Right kidney (tissue), 1 donor: Measurements from ENCODE around the gene MYO10.
"Not testable (repeated sequence)": the region's sequence is repeated elsewhere in the genome, so short reads cannot be mapped to it uniquely, and the experiment has no call there.

Experiments used
- DNase-seq: peaks from one replicate; pipeline ENCODE4 v3.0.0-alpha.2; 2016

The MYO10 gene

DNA sequence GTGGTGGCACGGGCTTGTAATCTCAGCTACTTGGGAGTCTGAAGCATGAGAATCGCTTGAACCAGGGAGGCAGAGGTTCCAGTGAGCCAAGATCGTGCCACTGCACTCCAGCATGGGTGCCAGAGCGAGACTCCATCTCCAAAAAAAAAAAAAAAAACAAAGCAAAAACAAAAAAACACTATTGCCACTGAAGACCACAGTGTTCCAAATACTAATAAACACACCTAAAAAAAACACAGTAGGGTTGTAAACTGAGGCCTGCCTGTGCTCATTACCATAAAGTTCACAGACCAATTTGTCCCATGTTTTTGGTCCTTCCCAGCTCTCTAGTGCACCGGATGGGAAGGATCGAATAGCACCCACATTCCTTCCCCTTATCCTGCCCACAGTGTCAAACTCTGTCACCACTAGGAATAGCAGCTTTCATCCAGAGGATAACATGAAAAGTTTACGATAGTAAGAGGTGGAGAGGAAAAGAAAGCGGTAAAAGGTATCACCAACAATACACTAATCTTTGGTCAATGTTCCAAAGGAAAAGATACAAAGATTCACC is 49.2 kb downstream of the MYO10 start:
- DNase-seq: no peak

DNA sequence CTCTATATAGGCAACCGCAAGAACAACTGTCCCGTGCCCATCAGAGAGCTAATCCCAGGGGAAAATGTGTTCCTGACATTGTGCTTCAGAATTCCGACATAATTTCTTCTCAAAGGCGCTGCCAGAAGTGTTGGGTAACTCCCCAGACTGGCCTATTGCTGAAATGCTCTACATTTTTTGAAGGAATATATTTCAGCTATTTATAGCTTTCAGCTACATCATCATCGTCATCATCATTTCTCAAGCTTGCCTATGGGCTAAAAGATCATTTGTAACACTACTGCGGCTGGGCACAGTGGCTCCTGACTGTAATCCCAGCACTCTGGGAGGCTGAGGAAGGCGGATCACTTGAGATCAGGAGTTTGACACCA is 49.7 kb downstream of the MYO10 start:
- no peak for DNase-seq

DNA sequence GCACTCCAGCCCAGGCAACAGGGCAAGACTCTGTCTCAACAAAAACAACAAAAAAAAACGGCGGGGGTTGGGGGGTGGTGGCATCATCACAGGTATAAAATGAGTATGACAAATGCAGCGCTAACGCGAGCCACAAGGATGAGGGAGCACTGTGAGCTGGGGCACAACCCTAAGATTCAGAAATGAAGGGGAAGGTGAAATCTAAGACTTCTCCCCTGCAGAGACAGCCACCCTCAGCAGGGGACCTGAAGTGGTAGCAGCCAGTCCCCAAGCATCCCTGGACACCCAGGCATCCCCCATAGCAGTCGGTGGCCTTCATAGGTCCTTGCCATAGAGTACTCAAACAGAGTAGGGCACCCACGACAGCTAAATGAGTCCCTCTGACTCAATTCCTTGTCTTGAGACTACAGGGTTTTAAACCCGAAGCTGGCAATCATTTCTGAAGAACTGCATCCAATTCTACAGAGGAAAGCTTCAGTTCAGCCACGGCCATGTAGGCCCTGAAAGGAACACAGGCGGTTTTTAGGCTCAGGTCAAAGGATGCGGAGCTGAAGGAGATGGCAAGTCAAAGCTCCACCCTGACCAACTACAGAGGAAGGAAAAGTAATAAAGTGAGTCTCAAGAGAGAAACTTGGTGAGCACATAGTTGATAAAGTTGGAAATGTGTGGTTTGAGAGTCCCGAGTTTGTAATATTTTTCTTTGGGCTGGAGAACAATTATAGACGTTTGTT is 50.3 kb downstream of the MYO10 start:
- no peak for DNase-seq

DNA sequence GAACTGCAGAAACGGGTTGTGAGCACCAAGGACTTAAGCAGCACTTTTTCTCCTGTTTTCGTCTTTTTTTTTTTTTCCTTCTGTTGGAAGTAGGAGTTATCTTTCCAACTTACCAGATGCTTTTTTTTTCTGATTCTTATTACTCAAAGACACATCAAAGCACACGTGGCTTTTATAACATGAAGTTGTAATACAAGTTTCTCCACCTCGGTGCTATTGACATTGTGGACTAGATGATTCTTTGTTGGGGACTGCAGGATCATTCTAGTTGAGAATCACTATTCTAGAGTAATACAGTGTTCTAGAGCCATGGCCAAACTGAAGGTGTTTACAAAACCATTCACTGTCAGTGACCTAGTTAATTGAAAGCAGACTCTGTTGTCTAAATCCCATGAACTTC is 51.5 kb downstream of the MYO10 start:
- DNase-seq: no peak

DNA sequence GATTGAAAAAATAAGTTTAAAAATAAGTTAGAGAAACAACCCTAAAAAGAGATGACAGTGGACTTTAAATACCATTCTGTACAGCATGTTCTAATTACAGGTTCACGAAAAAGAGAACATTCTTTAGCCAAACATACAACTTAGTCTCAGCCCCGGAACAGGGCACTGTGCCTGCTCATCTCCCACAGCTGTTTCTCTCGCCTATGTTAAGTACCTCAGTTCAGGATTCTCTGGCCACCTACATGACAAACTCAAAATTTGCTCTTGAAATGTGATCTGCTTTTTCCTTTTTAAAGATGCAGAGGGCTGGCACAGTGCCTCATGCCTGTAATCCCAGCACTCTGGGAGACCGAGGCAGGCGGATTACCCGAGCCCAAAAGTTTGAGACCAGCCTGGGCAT is 52.3 kb downstream of the MYO10 start:
- no peak for DNase-seq

DNA sequence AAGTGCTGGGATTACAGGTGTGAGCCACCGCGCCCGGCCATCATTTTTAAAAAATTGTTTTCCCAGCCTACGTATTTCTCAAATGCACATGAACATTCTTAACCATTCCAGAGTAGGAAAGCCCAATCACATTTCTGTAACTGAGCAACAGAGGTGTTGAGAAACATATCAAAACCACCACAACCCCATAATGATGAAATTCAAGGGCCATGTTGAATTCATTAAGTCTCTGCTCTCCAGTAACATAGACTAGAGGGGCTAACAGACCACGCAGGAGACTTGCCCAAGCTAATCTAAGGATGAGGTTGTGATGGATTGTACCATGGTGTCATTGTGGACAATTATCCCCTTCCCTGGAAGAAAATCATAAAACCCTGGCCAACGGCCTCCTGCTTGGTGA is 52.9 kb downstream of the MYO10 start:
- no peak for DNase-seq

DNA sequence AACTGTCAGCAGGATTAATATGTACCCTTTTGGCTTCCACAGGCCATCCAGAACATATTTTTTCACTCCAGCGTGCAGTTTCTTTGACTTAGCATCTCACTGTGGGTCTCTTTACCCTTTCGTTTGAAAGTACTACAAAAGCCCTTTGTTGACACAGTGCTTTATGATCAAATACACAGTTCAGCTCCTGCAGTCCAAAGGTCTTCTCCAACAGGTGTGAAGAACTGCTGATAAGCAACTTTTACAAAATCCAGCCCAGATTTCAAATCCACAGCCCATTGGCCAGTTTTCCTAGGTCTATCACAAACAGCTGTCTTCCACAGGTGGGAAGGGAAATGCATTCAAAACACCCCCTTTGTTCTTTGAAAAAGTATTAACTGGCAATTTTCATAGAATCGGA is 54.8 kb downstream of the MYO10 start:
- no peak for DNase-seq

DNA sequence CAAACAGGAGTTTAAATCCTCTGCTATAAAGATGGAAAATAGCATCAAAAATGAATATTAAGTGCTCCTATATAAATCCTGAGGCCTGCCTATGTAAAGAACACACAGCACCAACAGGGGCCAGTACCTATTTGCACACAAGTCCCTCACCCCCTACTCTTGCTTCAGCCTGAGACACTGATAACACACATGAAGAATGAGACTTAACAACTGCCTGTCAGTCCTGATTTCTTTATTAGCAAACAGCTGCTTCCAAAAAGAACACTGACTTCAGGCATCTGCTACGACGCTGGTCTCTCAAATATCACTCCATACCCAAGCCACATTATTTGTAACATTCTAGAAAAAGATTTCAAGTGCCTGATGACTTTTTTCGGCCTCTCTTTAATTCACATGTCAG is 55.5 kb downstream of the MYO10 start:
- DNase-seq: no peak

DNA sequence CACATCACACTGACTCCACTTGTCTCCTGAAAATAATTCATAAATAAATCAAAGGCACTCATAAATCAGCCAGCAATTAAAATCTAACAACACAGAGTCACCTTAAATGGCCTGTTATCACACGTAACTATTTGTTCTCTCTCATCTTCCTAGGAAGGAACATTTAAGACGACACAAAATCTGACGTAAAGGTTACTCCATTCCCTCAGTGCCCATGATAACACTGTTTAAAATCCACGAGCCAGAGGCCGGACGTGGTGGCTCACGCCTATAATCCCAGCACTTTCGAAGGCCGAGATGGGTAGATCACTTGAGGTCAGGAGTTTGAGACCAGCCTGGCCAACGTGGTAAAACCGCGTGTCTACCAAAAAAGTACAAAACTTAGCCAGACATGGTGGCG is 56.4 kb downstream of the MYO10 start:
- no peak for DNase-seq

DNA sequence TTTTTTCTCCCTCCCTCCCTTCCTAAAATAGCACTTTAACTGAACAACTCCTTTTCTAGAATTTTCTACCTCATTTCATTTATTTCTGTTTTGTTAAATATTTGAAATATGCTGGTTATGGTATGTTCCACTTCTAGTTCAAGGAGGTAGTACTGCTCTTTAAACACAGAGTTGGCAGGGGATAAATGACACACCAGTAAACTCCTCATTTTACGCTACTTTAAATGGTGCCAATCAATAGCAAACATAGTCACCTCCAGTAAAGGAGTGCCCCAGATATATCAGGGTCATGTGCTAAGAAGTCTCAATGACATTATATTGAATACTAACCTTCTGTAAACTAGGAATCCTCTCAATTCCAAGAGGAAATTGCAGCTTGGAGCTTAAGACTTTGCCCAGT is 56.9 kb downstream of the MYO10 start:
- no peak for DNase-seq

DNA sequence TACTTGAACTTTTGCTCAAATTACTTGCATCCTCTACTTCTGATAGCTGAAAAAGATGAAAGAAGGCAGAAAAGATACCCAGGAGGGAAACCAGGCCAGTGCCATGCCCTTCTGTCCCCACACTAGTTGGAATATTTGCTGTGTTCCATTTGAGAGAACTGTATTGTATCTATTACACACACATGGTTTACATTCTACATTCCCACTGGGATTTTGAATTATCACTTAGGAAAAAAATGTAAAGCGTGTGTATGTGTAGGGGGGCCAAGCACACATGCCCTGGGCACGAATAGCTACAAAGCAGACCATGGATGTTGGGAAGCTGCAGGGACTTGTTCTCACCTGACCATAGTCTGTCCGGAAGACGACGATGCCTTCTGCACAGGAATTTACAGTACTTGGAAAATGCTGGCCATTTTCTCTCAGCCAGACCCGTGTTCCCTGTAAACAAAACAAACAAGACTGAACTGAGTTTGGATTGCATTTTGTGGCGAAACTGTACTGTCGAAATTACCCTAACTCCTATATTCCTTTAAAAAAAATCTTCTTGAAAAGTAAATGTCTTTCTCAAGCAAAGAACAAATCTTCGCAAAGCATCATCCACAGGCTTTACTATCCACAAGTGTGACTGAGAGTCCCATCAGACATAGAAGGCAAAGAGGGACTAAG is 58.7 kb downstream of the MYO10 start:
- no peak for DNase-seq

DNA sequence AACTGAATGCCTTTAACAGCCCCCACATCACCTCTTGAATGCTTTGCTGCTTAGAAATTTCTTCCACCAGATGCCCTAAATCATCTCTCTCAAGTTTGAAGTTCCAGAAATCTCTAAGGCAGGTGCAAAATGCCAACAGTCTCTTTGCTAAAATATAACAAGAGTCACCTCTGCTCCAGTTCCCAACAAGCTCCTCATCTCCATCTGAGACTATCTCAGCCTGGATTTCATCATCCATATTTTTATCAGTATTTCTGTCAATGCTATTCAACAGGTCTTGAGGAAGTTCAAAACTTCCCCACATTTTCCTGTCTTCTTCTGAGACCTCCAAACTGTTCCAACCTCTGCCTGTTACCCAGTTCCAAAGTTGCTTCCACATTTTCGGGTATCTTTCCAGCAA is 61.7 kb downstream of the MYO10 start:
- not testable (repeated sequence) for DNase-seq

DNA sequence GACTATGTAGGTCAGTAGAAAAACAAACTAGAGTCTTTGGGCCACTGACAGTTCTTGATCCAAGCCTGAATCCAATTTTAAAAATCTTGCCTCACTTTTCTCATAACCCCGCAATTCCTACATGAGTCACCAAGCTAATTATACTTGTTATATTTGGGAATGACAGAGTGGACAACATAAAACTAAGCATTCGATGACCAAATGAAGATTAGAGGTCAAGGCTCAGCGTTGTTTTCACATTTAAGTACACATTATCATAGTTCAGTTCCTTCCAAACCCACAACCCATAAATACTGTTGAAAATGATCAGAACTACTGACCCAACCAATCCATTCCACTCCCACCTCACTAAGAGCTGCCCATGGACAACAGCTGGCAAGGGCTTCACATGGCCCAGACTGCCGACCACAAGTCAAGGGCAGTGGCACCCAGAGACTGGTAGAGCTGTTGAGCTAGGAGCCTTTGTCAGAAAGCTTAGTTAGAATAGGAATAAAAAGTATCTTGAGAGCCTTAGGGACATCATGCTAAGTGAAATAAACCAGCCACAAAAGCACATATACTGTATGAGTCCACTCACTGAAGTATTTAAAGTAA is 64.2 kb downstream of the MYO10 start:
- DNase-seq: no peak

DNA sequence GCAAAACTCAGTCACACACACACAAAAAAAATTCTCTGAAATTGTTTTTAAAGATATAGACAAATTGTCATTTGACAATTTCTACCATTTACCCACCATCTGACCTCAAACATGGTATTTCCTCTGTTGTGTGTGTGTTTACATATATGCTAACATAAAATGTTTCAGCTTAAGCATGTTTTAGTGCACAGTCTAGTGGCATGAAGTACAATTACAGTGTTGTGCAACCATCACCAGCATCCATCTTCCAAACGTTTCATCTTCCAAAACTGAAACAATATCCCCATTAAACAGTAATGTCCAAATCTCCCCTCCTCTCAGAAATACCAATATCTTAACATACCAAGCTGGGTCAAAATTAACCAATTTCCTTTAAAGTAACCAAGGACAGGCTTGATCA is 65.2 kb downstream of the MYO10 start:
- DNase-seq: no peak

DNA sequence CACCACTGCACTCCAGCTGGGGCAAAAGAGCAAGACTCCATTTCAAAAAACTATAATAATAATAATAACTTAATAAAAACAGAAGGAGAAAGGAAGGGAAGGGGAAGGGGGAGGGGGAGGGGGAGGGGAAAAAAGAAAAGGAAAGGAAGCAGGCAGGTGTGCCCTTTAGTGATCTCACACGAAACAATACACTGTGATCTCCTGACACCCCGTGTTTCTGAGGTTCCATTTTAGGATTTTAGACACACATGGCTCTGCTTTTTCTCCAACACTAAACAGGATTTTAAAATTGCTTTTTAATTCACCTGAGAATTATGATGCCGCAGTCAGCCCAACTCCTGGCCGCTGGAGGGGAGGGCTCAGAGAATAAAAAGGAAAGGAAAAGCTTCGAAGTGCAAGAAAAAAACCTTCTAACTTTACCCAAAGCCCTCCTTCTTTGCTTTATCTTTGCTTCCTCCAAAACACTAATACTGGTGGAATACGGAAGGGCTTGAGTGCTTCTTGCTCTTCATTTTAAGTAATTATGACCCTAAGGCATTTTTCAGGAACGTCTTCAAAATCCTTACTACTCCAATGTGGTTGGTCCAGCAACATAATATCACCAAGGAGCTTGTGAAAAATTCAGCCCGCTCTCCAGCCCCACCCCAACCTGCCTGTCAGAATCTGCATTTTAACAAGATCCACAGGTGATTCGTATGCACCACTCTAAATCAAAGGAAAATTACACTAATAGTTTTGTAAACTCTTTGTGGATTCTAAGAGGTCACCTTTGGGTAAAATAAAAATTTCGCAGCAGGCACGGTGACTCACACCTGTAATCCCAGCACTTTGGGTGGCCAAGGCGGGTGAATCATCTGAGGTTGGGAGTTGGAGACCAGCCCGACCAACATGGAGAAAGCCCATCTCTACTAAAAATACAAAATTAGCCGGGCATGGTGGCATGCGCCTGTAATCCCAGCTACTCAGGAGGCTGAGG is 66.0 kb downstream of the MYO10 start:
- no peak for DNase-seq

DNA sequence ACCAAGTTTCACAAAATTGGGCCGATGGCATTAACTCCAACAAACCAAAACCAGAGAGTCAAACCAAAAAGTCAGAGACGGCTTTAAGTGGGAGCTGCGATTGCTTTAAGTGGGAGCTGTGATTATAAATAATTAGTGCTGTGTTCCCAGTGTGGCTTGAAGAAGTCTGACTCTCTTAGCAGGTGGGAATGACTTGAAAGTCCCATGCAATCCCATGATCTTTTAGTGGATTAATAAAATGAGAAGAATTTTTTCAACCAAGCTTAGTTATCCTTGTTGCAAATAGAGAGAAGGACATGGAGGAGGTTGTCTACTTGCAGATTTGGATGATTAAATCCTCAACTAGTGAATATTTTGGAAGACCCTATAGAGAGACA is 68.5 kb downstream of the MYO10 start:
- DNase-seq: no peak

DNA sequence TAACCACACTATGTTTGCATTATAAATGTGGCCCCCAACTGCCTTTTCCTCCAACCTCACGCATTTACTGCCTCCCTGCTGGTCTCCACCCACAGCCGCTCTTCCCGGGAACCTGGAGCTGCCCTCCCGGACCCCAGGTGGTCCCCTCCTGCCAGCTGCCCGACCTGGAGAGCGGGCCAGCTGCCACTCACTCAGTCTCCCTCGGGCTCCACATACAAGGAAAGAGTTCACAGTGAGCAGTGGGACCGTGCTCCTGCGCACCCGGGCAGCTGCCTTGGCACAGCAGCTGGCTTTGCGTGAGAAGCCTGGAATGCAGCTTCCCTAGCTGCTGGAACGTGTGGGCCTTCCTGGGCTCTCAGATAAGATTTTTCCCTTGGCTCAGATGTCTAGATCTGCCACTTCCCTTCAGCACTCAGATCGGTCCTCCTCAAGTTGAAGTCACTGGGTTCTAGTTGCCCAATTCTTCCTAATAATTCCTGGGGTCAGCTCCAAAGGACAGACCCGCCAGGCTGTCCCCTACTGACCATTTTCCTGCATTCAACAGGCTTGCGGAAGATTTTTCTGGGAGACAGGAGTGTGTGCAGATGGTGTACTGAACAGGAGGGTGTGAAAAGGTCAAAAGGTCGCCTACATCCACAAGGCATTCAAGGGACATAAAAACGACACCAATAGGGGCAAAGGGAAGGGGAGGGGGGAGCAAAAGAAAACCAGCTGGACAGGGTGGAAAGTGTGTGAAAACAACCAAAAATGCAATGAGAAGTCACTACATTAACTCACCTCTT is 69.1 kb downstream of the MYO10 start:
- DNase-seq: peak; percentile 42

DNA sequence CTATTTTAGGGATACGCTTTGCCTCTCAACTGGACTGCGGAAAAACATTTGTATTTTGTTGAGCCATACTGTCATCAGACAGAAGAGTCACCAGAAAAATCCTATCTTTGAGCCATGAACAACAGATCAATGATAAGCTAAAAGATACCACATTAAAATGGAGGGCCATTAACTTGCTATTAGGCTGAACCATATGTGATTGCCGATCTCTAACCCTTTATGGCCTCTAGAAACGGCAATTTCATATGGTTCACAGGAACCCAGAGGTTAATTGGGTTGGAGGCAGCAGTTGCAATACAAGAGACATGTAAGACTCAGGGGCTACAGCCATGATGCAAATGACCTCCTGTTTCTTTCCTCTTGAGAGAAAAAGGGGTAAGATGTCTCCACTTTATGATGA is 69.8 kb downstream of the MYO10 start:
- DNase-seq: no peak

DNA sequence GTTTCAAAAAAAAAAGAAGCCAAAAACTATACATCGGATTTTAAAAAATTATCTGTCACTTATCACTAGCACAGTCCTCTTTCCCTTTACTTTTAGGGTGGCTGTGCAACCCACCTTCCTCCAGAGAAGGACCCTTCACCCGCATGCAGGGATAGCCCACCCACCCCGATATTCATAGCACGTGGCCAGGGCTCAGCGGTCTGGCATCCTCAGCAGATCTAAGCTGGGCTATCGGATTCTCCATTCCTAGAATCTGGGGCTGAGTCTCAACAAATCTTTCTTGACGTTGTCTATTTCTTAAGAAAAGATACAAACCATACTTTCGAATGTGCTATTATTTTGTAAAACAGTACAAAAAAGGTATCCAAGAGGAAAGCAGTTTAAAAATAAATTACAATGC is 70.9 kb downstream of the MYO10 start:
- DNase-seq: no peak

DNA sequence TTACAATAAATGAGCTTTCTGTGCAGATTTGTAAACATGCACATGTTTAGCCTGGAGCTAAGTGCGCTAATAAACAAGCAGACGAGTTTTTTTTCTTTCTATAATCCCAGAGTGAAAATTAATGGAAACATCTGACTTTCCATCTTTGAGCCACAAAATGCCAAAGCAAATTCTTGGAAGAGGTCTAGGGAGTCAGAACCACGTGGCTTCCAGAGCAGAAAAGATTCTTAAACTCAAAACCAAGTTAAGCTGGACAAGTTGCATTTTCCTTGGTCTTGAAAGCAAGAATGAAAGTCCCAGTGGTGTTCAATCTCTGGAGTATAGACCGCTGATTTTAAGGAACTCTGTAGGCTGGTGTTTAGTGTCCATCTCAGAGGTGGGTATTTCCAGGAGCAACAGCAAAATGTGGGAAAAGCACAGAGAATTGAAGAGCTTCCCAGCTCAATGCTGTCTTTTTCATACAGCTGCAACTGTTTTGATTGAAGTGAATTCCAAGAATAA is 71.4 kb downstream of the MYO10 start:
- DNase-seq: no peak

DNA sequence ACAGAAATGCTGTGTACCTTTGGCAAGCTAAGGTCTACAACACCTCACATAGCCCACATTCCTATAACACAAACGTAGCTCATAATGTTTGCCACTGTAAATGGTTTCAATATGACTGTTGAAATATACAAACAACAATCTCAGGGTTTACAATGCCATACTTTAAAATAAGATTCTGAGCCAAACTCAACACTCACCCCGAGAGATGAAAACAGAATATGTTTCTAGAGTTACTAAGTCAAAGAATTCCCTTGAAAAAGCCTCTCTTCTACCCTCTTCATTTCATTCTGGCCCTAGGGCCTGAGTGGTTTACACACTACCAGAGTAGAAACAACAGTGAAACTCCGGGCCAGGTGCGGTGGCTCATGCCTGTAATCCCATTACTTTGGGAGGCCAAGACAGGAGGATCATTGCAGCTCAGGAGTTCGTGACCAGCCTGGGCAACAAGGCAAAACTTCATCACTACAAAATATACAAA is 72.6 kb downstream of the MYO10 start:
- DNase-seq: no peak
